GM18502 (cell line): ENCODE results near the gene ZSWIM4.
"Not testable (repeated sequence)": the region's sequence is repeated elsewhere in the genome, so short reads cannot be mapped to it uniquely, and the experiment has no call there.

Source experiments
- ATAC-seq: cut with Tn5 transposase; IDR thresholded peaks from one replicate; pipeline ENCODE4 v1.9.1; 2021; ENCODE audit warnings: mild to moderate bottlenecking; ENCODE audit not compliant: unreplicated experiment, poor library complexity

ZSWIM4 gene

DNA sequence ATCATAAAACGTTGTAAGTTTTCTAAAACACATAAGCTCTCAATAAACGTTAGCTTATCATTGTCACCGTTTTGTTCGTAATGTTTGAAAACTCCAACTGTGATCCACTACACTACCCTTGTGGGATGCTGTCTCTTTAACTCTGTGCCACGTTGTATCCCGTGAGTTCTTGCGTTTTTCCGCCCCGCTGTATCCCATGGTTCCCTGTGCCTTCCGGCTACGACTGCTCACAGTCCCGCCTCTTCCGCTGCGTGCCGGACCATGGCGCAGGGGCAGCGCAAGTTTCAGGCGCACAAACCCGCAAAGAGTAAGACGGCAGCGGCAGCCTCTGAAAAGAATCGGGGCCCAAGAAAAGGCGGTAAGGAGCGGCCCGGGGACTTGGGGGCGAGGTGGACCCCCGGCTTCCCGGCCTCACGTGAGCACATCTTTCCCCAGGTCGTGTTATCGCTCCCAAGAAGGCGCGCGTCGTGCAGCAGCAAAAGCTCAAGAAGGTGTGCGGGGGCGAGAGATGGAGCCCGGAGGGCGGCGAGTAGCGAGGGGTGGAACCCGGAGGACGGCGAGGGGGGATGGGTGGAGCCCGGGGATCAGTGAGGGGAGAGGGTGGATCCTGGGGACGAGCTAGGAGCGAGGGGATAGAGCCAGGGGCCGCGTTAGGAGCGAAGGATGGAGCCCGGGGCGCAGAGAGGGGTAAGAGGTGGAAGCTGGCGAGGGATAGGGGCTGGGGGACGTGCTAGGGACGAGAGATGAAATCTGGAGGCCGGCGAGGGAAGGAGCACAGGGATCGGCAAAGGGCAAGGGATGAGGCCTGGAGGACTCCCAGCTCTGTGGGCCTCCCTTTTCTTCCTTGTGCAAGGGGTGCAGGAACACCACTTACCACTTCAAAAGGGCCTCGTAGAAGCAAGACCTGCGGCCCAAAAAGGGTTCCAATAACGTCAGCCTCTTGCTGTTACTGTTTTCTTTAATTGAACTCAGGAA is 20.7 kb upstream of the ZSWIM4 start, which contains the start of gene C19orf53:
Gene C19orf53 (plus strand): TSS at position 240 of the 975 bp plus-strand sequence. CDS start 22 bp downstream, at position 262.
- ATAC-seq: peak; percentile 87

- ATAC-seq: no peak
Measured at GRCh38 chr19:13778398-13778797, 16.8 kb upstream of the ZSWIM4 start.

DNA sequence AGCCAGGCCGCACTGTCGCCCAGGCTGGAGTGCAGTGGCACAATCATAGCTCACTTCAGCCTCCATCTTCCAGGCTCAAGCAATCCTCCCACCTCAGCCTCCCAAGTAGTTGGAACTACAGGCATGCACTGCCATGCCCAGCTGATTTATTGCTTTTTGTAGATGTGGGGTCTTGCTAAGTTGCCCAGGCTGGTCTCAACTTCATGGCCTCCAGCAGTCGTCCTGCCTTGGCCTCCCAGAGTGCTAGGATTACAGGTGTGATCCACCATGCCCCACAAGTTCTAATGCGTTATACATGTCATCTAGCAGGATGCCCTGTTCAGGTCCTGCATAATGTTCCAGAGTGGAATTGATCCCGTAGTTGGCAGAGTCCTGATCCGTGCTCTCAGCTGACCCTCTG is 16.4 kb upstream of the ZSWIM4 start:
- ATAC-seq: no peak

DNA sequence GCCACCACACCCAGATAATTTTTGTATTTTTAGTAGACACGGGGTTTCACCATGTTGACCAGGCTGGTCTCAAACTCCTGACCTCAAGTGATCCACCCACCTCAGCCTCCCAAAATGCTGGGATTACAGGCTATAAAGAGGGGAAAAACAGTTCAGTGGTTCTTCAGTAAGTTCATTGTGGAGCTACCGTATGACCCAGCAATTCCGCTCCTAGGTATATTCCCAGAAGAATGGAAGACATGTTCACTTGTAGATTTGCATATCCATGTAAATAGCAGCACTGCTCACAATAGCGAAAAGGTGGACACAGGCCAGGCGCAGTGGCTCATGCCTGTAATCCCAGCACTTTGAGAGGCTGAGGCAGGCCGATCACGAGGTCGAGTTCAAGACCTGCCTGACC is 15.4 kb upstream of the ZSWIM4 start:
- not testable (repeated sequence) for ATAC-seq

GRCh38 chr19:13781547-13781946 is 13.7 kb upstream of the ZSWIM4 start:
- no peak for ATAC-seq

DNA sequence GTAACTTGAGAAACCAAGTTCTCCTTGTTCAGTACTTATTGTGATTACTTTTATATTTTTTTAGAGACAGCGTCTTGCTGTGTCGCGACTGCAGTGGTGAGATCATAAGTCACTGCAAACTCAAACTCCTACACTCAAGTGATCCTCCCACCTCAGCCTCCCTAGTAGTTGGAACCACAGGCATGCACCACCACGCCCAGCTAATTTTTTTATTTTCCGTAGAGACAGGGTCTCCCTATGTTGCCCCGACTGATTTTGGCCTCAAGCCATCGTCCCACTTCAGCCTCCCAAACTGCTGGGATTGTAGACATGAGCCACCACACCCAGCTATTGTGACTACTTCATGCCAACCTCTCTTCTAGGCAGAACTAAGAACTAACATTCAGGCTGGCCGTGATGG is 12.7 kb upstream of the ZSWIM4 start:
- no peak for ATAC-seq

GRCh38 chr19:13783565-13784500 is 11.4 kb upstream of the ZSWIM4 start:
- ATAC-seq: no peak

DNA sequence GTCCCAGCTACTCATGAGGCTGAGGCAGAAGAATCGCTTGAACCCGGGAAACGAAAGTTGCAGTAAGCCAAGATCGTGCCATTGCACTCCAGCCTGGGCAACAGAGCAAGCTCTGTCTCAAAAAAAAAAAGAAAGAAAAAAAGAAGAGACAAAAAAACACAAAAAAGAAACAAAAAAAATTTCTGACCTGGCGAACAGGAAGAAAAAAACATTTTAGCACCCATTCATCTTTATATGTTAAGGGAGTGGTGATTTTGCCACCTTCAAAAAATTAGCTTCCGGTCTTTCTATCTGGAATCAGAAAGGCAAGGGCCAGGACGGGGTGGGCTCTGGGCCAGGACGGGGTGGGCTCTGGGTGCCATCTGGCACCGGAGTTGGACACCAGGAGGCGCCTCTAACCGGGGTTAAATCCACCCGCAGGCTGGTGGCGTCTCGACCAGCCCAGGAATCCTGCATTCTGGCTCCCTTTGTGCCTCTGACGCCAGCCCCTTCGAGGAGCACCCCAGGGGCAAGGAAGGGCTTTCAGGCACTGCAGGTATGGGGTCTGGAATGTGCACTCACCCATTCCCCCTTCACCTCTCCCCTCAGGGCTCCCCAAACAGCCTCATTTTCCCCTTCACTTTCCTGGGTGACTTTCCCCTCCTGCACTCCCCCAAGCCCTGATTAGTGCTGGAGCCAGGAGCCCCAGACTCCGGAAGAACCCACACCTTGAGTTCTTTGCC is 10.4 kb upstream of the ZSWIM4 start:
- no peak for ATAC-seq

- no peak for ATAC-seq
Measured at GRCh38 chr19:13788991-13789390, 6.3 kb upstream of the ZSWIM4 start.

DNA sequence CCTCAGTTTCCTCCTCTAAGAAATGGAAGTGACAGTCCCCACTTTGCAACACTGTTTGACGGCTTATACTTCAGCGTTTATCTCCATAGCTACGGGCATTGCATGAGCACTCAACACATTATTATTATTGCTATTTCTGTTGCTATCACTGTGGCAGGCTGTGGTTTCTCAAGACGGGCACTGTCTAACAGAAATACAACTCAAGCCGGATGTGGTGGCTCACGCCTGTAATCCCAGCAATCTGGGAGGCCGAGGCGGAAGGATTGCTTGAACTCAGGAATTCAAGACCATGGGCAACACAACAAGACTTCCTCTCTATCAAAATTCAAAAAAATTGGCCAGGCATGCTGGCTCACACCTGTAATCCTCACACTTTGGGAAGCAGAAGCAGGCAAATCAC is 4.9 kb upstream of the ZSWIM4 start:
- ATAC-seq: no peak

- ATAC-seq: not testable (repeated sequence)
Measured at GRCh38 chr19:13793317-13793716, 1.9 kb upstream of the ZSWIM4 start.

- no peak for ATAC-seq
Measured at GRCh38 chr19:13794398-13794756, 866 bp upstream of the ZSWIM4 start.

- peak; percentile 32 for ATAC-seq
Measured at GRCh38 chr19:13795595-13796300, 505 bp downstream of the ZSWIM4 start.

GRCh38 chr19:13796301-13797057 is 1.2 kb downstream of the ZSWIM4 start:
- ATAC-seq: no peak

DNA sequence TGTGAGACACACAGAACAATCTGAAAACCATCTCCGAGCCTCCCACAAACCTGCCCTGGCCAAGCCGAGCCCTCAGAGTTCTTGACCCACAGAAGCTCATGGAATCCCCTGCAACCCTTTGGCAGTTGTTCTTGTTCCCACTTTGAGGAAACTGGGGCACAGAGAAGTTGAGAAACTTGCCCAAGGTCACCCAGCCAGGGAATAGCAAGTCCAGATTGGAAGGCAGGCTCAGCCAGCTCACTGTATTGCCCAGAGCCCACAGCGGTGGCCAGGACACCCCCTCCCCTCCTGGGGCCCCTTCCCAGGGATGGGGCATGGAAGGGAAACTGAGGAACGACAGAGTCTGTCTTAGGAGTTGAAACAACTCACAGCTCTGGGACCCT is 1.8 kb downstream of the ZSWIM4 start:
- no peak for ATAC-seq

- no peak for ATAC-seq
Measured at GRCh38 chr19:13797870-13798269, 2.6 kb downstream of the ZSWIM4 start.

DNA sequence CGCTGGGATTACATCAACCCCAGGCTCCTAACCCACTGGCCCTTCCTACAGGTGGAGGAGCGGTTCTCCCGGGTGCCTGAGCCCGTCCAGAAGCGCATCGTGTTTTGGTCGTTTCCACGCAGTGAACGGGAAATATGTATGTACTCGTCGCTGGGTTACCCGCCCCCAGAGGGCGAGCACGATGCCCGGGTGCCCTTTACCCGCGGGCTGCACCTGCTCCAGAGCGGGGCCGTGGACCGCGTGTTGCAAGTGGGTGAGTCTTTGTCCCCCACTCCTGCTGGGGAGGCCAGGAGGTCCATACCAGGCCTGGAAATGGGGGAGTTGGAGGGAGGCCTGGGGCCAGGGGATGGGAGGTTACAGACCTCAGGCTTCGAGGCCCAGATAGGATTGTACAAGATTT is 4.4 kb downstream of the ZSWIM4 start:
- ATAC-seq: no peak

GRCh38 chr19:13803038-13803437 is 7.8 kb downstream of the ZSWIM4 start:
- ATAC-seq: no peak
